ENCODE data around the gene SNX19. TPM values are rescaled to one million over a fixed set of nuclear protein-coding genes. Genes with fewer than 3 reads are reported as not detected.

Gene SNX19
- total and polyA plus RNA-seq, 2 experiments from 2014 or later, result 5.2 to 30.0 TPM

- no peak for TF ChIP-seq STAT1 (IDR thresholded peaks at IDR 0.05; ENCODE audit: unreplicated experiment)
- TF ChIP-seq ZNF331 (CRISPR knock-in tag; IDR thresholded peaks at IDR 0.05; ENCODE audit: low read depth), result no peak
- TF ChIP-seq CTCF (conservative IDR thresholded peaks at IDR 0.05; ENCODE audit: low read depth in 2 of 2), result no peak
- TF ChIP-seq REST (IDR thresholded peaks at IDR 0.05; ENCODE audit: unreplicated experiment), result no peak
- TF ChIP-seq ETS1 (IDR thresholded peaks at IDR 0.05), result no peak
- no peak for TF ChIP-seq POLR2AphosphoS5 (IDR thresholded peaks at IDR 0.05; ENCODE audit: low read depth)
- TF ChIP-seq ZNF114 (CRISPR knock-in tag; IDR thresholded peaks at IDR 0.05), result no peak
- no peak for TF ChIP-seq JUNB (IDR thresholded peaks at IDR 0.05; ENCODE audit: unreplicated experiment)
- no peak for TF ChIP-seq CREB1 (CRISPR knock-in tag; IDR thresholded peaks at IDR 0.05; ENCODE audit: low read depth)
Observed at GRCh38 chr11:130847517-130847916, 68.8 kb downstream of the SNX19 start (continued).

- no peak overlapping the region for H3K27ac ChIP-seq (ENCODE audit: low read depth)
- ATAC-seq (no peak), DNase-seq (ENCODE audit: low spot score) (no peak)
- H3F3A ChIP-seq (replicated peaks; ENCODE audit: low read depth), result no peaks in the 10 kb centered on the region
- H3K27me3 ChIP-seq (ENCODE audit: insufficient read depth), result no peaks in the 10 kb centered on the region
- no peaks in the 10 kb centered on the region for H3K4me1 ChIP-seq (ENCODE audit: insufficient read depth)
- Mint-ChIP-seq H3K4me3 (no peak overlapping the region), H3K36me3 (ENCODE audit: low read depth) (no peaks in the 10 kb centered on the region), H3K9me3 (no peaks in the 10 kb centered on the region), H3K27me3 (ENCODE audit: insufficient read depth, low read depth, poor library complexity) (peaks cover 3% of the 10 kb centered on the region), H3K27ac (no peak overlapping the region), H3K4me1 (peaks cover 2% of the 10 kb centered on the region; the same call in 2 of the 3 replicates)
- 0 out of 2 replicates have a peak, but pooled peaks cover 7% of the 10 kb centered on the region for H3K9me2 ChIP-seq (ENCODE audit: insufficient read depth)
- H2AFZ ChIP-seq, result no peak overlapping the region
- H4K20me1 ChIP-seq (replicated peaks; ENCODE audit: insufficient read depth), result no peaks in the 10 kb centered on the region
- H3K4me2 ChIP-seq, result no peak overlapping the region
- no peaks in the 10 kb centered on the region for H3K36me3 ChIP-seq (ENCODE audit: insufficient read depth)
- no peak overlapping the region for H3K4me3 ChIP-seq
- H3K79me2 ChIP-seq (replicated peaks; ENCODE audit: insufficient read depth), result no peaks in the 10 kb centered on the region
- TF ChIP-seq EZH2 (IDR thresholded peaks at IDR 0.05; ENCODE audit: low read depth, unreplicated experiment), result no peak
- no peak for TF ChIP-seq ZNF462 (CRISPR knock-in tag; IDR thresholded peaks at IDR 0.05)
- no peak for TF ChIP-seq ZNF114 (CRISPR knock-in tag; IDR thresholded peaks at IDR 0.05)
- TF ChIP-seq EZH2phosphoT487 (IDR thresholded peaks at IDR 0.05; ENCODE audit: unreplicated experiment), result no peak
- no peak for TF ChIP-seq STAT1 (IDR thresholded peaks at IDR 0.05; ENCODE audit: unreplicated experiment)
- TF ChIP-seq CREB1 (CRISPR knock-in tag; IDR thresholded peaks at IDR 0.05; ENCODE audit: low read depth), result no peak
- no peak for TF ChIP-seq JUNB (IDR thresholded peaks at IDR 0.05; ENCODE audit: unreplicated experiment)
- no peak for TF ChIP-seq ZNF331 (CRISPR knock-in tag; IDR thresholded peaks at IDR 0.05; ENCODE audit: low read depth)
- TF ChIP-seq NANOG (IDR thresholded peaks at IDR 0.05; ENCODE audit: borderline replicate concordance), result no peak
Observed at GRCh38 chr11:130846606-130847005, 69.7 kb downstream of the SNX19 start.

Data from GM23338 (cell line).